Measurements from ENCODE around the gene BMS1.
A peak's percentile ranks its signal among the peaks of the same experiment; 100 is the strongest.
"Not testable (repeated sequence)": the region's sequence is repeated elsewhere in the genome, so short reads cannot be mapped to it uniquely, and the experiment has no call there.

BMS1 gene

GRCh38 chr10:42785759-42786158, 3.2 kb downstream of the BMS1 start:
- in situ Hi-C loops (cut with MboI; ENCODE audit: low pct_unique_long_range_greater_than_20kb, low sequenced_read_pairs) = no loop called here
- no peak for DNase-seq

DNA sequence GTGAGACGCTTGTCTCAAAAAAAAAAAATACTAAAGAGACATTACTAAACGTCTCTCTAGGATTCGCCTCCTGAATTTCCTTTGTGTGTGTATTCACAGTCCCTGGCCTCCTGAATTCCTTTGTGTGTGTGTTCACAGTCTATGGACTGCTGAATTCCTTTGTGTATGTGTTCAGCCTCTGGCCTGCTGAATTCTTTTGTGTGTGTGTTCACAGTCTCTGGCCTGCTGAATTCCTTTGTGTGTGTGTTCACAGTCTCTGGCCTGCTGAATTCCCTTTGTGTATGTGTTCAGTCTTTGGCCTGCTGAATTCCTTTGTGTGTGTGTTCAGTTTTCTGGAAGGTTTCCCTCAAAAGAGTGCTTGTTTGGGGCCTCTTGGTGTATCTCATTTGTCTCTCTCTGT, 8.2 kb downstream of the BMS1 start:
- DNase-seq = no peak
- in situ Hi-C loops (cut with MboI; ENCODE audit: low pct_unique_long_range_greater_than_20kb, low sequenced_read_pairs) = no loop called here

DNA sequence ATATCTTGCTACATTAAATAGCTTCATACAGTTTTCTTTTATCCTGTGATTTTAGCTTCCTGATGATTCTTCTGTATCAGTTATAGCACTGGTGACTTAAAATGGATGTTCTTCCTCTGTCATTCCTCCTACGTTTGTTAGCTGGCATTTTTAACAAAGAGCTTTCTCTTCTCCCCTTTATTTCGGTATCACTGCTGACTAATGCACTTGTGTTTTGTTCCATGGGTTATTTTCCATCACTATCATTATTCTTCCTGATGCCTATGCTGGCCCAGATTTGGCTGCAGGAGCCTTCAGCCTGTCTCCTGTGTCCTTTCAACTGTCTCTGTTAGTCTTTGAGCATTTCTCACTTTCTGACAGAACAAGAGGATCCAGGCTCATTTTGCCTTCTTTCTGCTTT, 13.1 kb downstream of the BMS1 start:
- in situ Hi-C loops (cut with MboI; ENCODE audit: low pct_unique_long_range_greater_than_20kb, low sequenced_read_pairs) = no loop called here
- no peak for DNase-seq

- in situ Hi-C loops (cut with MboI; ENCODE audit: low pct_unique_long_range_greater_than_20kb, low sequenced_read_pairs) = no loop called here
- no peak for DNase-seq
Measured at GRCh38 chr10:42801135-42801534, 18.5 kb downstream of the BMS1 start.

- in situ Hi-C loops (cut with MboI; ENCODE audit: low pct_unique_long_range_greater_than_20kb, low sequenced_read_pairs) = no loop called here
- DNase-seq = no peak
Measured at GRCh38 chr10:42802876-42803275, 20.3 kb downstream of the BMS1 start.

DNA sequence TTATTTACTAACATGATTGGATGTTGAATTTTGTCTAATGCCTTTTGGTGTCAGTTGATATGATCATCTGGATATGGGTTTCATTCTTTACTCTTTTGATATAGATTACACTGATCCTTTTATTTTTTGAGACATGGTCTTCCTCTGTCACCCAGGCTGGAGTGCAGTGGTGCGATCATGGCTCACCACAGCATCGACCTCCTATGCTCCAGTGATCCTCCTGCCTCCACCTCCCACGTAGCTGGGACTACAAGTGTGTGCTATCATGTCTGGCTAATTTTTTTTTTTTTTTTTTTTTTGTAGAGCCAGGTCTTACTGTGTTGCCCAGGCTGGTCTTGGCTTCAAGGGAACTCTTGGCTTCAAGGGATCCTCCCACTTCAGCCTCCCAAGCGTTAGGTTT, 27.1 kb downstream of the BMS1 start:
- in situ Hi-C loops (cut with MboI; ENCODE audit: low pct_unique_long_range_greater_than_20kb, low sequenced_read_pairs) = no loop called here
- DNase-seq = no peak

DNA sequence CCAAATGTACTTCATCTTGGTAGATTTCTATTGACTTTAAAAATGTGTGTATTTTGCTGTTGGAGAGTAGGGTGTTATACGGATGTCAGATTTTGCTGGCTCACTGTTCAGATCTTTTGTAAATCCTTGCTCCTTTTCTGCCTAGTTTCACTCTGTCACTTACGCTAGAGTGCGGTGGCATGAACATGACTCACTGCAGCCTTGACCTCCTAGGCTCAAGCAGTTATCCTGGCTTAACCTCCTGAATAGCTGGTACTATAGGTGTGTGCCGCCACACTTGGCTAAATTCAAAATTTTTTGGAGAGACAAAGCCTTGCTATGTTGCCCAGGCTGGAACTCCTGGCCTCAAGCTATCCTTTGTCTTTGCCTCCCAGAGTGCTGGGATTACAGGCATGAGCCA, 29.4 kb downstream of the BMS1 start:
- in situ Hi-C loops (cut with MboI; ENCODE audit: low pct_unique_long_range_greater_than_20kb, low sequenced_read_pairs) = no loop called here
- DNase-seq = no peak

- in situ Hi-C loops (cut with MboI; ENCODE audit: low pct_unique_long_range_greater_than_20kb, low sequenced_read_pairs); DNase-seq: not testable (repeated sequence)
Measured at GRCh38 chr10:42813989-42814687, 31.5 kb downstream of the BMS1 start.

DNA sequence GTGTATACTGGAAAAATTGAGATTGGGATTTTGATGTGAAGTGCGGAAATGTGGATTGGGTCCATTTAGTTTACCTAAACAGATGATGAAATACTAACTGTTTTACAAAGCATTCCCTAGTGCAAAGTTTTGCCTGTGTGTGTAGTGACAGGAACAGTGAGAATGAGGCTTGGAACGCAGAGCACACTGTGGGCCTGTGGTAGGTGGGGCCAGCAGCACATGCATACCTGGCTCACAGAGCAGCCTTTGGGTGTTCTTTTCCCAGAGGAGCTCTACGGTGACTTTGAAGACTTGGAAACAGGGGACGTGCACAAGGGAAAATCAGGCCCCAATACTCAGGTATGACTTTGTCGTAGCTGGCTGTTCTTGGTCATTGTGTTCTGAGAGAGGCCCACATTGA, 33.7 kb downstream of the BMS1 start:
- DNase-seq; in situ Hi-C loops (cut with MboI; ENCODE audit: low pct_unique_long_range_greater_than_20kb, low sequenced_read_pairs): not testable (repeated sequence)

GRCh38 chr10:42816912-42817311, 34.3 kb downstream of the BMS1 start:
- in situ Hi-C loops (cut with MboI; ENCODE audit: low pct_unique_long_range_greater_than_20kb, low sequenced_read_pairs) = no loop called here
- no peak for DNase-seq

- DNase-seq; in situ Hi-C loops (cut with MboI; ENCODE audit: low pct_unique_long_range_greater_than_20kb, low sequenced_read_pairs): not testable (repeated sequence)
Measured at GRCh38 chr10:42817417-42817816, 34.8 kb downstream of the BMS1 start.

DNA sequence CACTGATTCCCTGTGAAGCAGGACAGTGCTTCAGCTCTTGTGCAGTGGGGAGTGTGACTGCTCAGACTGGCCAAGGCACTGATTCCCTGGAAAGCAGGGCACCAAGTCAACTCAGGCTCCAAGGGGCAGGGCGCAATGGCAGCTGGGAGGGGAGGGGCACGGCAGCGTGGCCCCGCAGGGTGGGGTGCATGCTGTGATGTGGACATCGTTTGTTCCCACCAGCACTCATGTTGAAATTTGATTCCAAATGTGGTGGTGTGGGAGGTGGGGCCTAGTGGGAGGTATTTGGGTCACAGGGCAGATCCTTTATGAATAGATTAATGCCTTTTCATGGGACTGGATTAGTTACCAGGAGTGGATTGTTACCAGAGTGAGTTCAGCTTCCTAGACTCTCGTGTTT, 44.2 kb downstream of the BMS1 start:
- in situ Hi-C loops (cut with MboI; ENCODE audit: low pct_unique_long_range_greater_than_20kb, low sequenced_read_pairs); DNase-seq: not testable (repeated sequence)

- DNase-seq = no peak
- in situ Hi-C loops (cut with MboI; ENCODE audit: low pct_unique_long_range_greater_than_20kb, low sequenced_read_pairs) = no loop called here
Measured at GRCh38 chr10:42827201-42827600, 44.6 kb downstream of the BMS1 start.

DNA sequence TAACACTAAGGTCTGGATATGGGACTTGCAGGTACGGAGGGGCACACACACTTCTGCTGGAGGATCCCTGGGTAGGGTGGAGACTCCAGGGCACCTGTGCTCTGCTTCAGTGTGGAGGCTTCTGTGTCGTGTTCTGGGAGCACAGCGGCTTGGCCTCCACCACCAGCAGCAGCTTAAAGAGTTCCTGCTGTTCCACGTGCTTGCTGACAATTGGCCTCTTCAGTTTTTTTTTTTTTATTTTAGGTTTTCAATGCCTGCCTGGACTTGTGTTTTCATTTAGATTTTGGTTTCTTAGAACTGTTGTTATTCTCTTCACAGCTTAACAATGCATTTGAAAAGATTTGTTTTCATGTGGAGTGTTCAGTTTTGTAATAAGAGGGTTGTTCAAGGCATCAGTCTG, 45.8 kb downstream of the BMS1 start:
- DNase-seq; in situ Hi-C loops (cut with MboI; ENCODE audit: low pct_unique_long_range_greater_than_20kb, low sequenced_read_pairs): not testable (repeated sequence)

DNA sequence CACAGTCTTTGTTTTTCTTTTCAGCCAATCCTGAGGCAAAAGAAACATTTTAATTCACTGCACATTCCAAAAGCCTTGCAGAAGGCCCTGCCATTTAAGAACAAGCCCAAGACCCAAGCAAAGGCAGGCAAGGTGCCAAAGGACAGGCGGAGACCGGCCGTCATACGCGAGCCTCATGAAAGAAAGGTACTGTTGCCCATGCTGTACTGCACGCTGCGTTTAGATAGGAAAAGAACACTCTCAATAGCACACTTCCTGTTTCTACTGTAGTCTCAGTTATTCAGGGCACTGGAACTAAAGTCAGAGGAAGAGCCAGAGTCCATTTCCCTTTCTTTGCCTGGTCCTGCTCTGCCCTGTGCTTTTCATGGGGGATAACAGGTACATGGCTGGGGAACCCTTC, 47.6 kb downstream of the BMS1 start:
- in situ Hi-C loops (cut with MboI; ENCODE audit: low pct_unique_long_range_greater_than_20kb, low sequenced_read_pairs) = no loop called here
- no peak for DNase-seq

- in situ Hi-C loops (cut with MboI; ENCODE audit: low pct_unique_long_range_greater_than_20kb, low sequenced_read_pairs) = no loop called here
- no peak for DNase-seq
Measured at GRCh38 chr10:42836096-42836495, 53.5 kb downstream of the BMS1 start.

DNA sequence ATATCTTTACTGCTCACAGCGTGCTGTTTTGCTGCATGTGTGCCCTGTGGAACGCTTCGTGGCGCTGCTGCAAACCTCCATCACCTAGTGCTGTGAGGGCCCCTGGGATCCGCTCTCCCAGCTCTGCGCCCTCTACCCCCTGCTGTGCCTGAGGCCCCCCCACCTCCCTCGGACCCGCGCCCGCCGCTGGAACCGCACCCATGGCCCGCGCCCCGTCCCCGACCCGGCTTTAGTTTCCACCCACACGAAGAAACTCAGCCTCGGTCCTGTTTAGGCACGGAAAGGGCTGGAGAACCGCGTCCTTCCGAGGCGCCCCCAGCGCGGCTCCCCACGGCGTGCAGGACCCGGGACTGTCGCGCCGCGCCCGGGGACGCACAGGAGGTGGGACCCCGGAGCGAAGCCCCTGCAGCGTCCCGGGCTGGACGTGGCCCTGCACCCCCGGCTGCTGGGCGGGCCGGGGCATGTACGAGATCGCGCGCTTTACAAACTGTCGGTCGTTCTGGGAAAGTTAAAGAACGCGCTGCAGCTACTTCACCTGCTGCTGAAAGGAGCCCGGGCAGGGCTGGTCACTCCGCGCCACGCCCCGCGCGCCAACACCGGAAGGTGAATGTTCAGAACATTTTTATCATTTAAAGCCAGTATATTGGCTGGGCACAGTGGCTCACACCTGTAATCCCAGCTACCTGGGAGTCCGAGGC, 54.3 kb downstream of the BMS1 start:
- peak; percentile 44 for DNase-seq
- in situ Hi-C loops (cut with MboI; ENCODE audit: low pct_unique_long_range_greater_than_20kb, low sequenced_read_pairs) = no loop called here

DNA sequence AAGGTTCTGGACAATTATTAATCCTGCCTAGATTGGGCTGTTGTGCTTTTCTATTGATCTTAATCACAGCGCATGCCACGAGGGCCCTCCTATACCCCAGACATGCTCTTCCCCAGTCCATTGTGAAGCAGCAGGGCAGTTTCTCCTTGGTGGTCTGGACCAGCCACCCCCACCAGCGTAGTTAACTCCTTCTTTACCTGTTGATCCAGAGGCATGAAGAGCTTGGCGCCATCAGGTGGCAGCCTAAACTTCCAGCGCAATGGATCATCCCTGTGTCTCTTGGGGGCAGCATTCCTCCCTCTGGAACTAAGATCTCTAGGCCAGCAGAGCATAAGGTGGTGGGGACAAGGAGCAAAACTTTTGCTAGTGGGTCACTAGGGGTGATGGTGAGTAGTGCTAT, 62.2 kb downstream of the BMS1 start:
- DNase-seq; in situ Hi-C loops (cut with MboI; ENCODE audit: low pct_unique_long_range_greater_than_20kb, low sequenced_read_pairs): not testable (repeated sequence)

GRCh38 chr10:42847261-42847660, 64.7 kb downstream of the BMS1 start:
- in situ Hi-C loops (cut with MboI; ENCODE audit: low pct_unique_long_range_greater_than_20kb, low sequenced_read_pairs); DNase-seq: not testable (repeated sequence)

DNA sequence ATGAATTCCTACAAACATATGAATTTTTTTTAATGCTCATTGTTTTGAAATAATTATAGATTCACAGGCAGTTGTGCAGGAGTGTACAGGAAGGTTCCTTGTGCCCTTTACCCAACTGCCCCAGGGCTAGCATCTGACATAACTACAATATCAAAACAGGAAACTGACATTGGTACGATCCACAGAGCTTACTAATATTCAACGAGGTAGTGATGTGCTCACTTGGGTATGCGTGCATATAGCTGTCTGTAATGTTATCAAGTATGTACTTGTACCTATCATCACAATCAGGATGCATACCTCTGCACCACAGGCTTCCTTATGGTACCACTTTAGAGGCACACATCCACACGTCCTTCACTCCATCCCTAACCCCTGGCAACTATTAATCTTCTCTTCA, 68.3 kb downstream of the BMS1 start:
- in situ Hi-C loops (cut with MboI; ENCODE audit: low pct_unique_long_range_greater_than_20kb, low sequenced_read_pairs) = loop anchor here (25.0 kb wide), 1 partner anchor 236 kb away; the partner anchor contains the start of gene RET
- DNase-seq = no peak

DNA sequence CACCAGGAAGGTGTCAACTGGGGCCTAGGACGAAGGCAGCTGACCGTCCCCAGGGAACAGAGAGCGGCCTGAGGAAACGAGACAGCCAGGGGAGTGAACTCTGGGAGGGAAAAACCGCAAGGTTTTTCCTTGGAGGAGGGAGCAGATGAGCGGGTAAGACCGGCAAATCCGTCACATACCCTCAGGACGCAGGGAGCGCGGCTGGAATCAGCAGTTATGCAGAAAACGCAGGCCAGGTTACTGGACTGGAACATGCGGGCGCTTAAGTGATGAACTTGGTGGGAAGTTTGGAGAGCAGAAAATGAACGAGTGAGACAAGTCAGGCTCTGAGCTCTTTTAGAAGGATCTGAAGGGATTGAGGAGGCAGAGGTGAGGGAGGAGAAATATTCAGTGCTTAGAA, 76.7 kb downstream of the BMS1 start:
- in situ Hi-C loops (cut with MboI; ENCODE audit: low pct_unique_long_range_greater_than_20kb, low sequenced_read_pairs) = loop anchor here (25.0 kb wide), 1 partner anchor 228 kb away; the partner anchor contains the start of gene RET
- DNase-seq = no peak

Data from KBM-7 (cell line).